GM18498 (cell line): Measurements from ENCODE around the gene TSPAN11.

Experiments used
- ATAC-seq: cut with Tn5 transposase; IDR thresholded peaks from one replicate; pipeline ENCODE4 v1.9.1; 2021; ENCODE audit warnings: mild to moderate bottlenecking, moderate library complexity; ENCODE audit not compliant: unreplicated experiment

Gene TSPAN11

GRCh38 chr12:30959110-30959710, 32.7 kb downstream of the TSPAN11 start:
- ATAC-seq = no peak

GRCh38 chr12:30959778-30960177, 33.2 kb downstream of the TSPAN11 start:
- no peak for ATAC-seq

GRCh38 chr12:30961030-30961429, 34.5 kb downstream of the TSPAN11 start:
- ATAC-seq = no peak

GRCh38 chr12:30962047-30962446, 35.5 kb downstream of the TSPAN11 start:
- ATAC-seq = no peak

GRCh38 chr12:30963709-30964564, 37.4 kb downstream of the TSPAN11 start:
- ATAC-seq = no peak

GRCh38 chr12:30964896-30965612, 38.5 kb downstream of the TSPAN11 start:
- no peak for ATAC-seq

GRCh38 chr12:30965613-30965985, 39.1 kb downstream of the TSPAN11 start:
- ATAC-seq = no peak

- ATAC-seq = no peak
These were observed 40.5 kb downstream of the TSPAN11 start for GRCh38 chr12:30967026-30967425.

- no peak for ATAC-seq
These were observed 41.7 kb downstream of the TSPAN11 start for GRCh38 chr12:30968211-30968610.

GRCh38 chr12:30969006-30969405, 42.5 kb downstream of the TSPAN11 start:
- no peak for ATAC-seq

- ATAC-seq = no peak
These were observed 43.3 kb downstream of the TSPAN11 start for GRCh38 chr12:30969606-30970395.

- ATAC-seq = no peak
These were observed 44.1 kb downstream of the TSPAN11 start for GRCh38 chr12:30970559-30971197.

- no peak for ATAC-seq
These were observed 45.5 kb downstream of the TSPAN11 start for GRCh38 chr12:30972035-30972434.

GRCh38 chr12:30973175-30973574, 46.6 kb downstream of the TSPAN11 start:
- ATAC-seq = no peak

- no peak for ATAC-seq
These were observed 47.3 kb downstream of the TSPAN11 start for GRCh38 chr12:30973830-30974229.

- no peak for ATAC-seq
These were observed 48.4 kb downstream of the TSPAN11 start for GRCh38 chr12:30974746-30975500.

- ATAC-seq = no peak
These were observed 49.0 kb downstream of the TSPAN11 start for GRCh38 chr12:30975581-30975980.

- no peak for ATAC-seq
These were observed 49.7 kb downstream of the TSPAN11 start for GRCh38 chr12:30976206-30976605.

GRCh38 chr12:30977124-30977523, 50.6 kb downstream of the TSPAN11 start:
- ATAC-seq = no peak
